NCI-H526 treated with DMSO at 0.1 percent for 48 hours (cell line): ENCODE data around the gene LRP1.

ENCODE experiments used
- DNase-seq: peaks from one replicate; lab custom pipeline; 2025; lab: John Stamatoyannopoulos, UW

LRP1 gene

GRCh38 chr12:57213058-57213715 is 84.9 kb downstream of the LRP1 start:
- peak; percentile 78 for DNase-seq

GRCh38 chr12:57213763-57214397 is 85.6 kb downstream of the LRP1 start:
- DNase-seq: peak; percentile 11

- peak; percentile 85 for DNase-seq
These were observed 86.1 kb downstream of the LRP1 start for GRCh38 chr12:57214398-57214781.

GRCh38 chr12:57215065-57215464 is 86.8 kb downstream of the LRP1 start:
- DNase-seq: no peak

- DNase-seq: peak; percentile 25
These were observed 87.4 kb downstream of the LRP1 start for GRCh38 chr12:57215668-57216013.

GRCh38 chr12:57216014-57216911 is 88.0 kb downstream of the LRP1 start, which contains the start of gene NXPH4:
Gene NXPH4, plus strand, starts transcription at chr12:57216794. Its CDS starts 176 bp downstream, at chr12:57216970.
- DNase-seq: peak; percentile 71

- DNase-seq: no peak
These were observed 88.9 kb downstream of the LRP1 start for GRCh38 chr12:57216921-57217879.

GRCh38 chr12:57218030-57218853 is 90.0 kb downstream of the LRP1 start:
- DNase-seq: peak; percentile 31

- no peak for DNase-seq
These were observed 91.1 kb downstream of the LRP1 start for GRCh38 chr12:57219205-57219992.

GRCh38 chr12:57219993-57220754 is 91.9 kb downstream of the LRP1 start:
- no peak for DNase-seq

GRCh38 chr12:57220770-57221168 is 92.5 kb downstream of the LRP1 start:
- no peak for DNase-seq

- no peak for DNase-seq
These were observed 93.1 kb downstream of the LRP1 start for GRCh38 chr12:57221169-57221917.

GRCh38 chr12:57222286-57223190 is 94.3 kb downstream of the LRP1 start:
- DNase-seq: peak; percentile 37

GRCh38 chr12:57223191-57224165 is 95.2 kb downstream of the LRP1 start:
- DNase-seq: no peak

GRCh38 chr12:57224278-57224972 is 96.1 kb downstream of the LRP1 start:
- DNase-seq: no peak
